IMR-90 (cell line): Measurements from ENCODE around the gene SEC31B.

ENCODE experiments used
- MXI1 ChIP-seq: IDR thresholded peaks from 2 replicates; pipeline ENCODE4 v1.6.1; 2012; ENCODE audit warnings: low read depth, mild to moderate bottlenecking, low read length, moderate library complexity, borderline replicate concordance
- NFE2L2 ChIP-seq: fragments of 150-350 bp; IDR thresholded peaks from 2 replicates; pipeline ENCODE4 v1.6.1; 2016; ENCODE audit warnings: low read depth, mild to moderate bottlenecking, low read length
- POLR2A ChIP-seq: IDR thresholded peaks from 2 replicates; pipeline ENCODE4 v1.6.1; 2012; ENCODE audit warnings: mild to moderate bottlenecking, low read depth, low read length
- TF ChIP-seq, protein P1 (sequence below): conservative IDR thresholded peaks from 2 replicates; pipeline ENCODE4 v1.5.1; 2012; ENCODE audit warnings: mild to moderate bottlenecking, low read depth, low read length, improper control_type of control experiment
- TF ChIP-seq, protein P2 (sequence below): fragments of 150-350 bp; IDR thresholded peaks from 2 replicates; pipeline ENCODE4 v1.6.1; 2016; ENCODE audit warnings: low read depth, mild to moderate bottlenecking, low read length, moderate library complexity, borderline replicate concordance
- TF ChIP-seq, protein P3 (sequence below): fragments of 150-350 bp; IDR thresholded peaks from 2 replicates; pipeline ENCODE4 v1.6.1; 2017; ENCODE audit warnings: mild to moderate bottlenecking, antibody characterized with exemption, low read length, low read depth

DNA sequence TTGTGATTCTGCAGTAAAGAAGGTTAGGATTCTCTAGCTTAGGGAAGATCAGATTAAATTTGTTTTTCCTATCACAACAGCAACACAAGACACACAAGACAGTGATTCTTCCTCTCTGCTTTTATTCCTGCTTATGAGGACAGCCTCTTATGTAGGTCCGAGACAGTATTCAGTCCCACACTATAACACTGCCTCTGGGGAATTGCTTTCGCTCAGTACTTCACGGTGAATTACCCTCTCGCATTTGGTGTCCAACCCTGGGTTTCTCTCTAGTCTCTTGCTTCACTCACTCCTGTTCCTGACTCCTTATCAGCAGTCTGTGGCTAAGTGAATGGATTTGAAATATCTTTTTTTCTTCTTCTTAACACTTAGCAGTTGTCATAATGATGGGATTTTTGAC, 17.8 kb upstream of the SEC31B start:
- TF ChIP-seq, protein P1, sequence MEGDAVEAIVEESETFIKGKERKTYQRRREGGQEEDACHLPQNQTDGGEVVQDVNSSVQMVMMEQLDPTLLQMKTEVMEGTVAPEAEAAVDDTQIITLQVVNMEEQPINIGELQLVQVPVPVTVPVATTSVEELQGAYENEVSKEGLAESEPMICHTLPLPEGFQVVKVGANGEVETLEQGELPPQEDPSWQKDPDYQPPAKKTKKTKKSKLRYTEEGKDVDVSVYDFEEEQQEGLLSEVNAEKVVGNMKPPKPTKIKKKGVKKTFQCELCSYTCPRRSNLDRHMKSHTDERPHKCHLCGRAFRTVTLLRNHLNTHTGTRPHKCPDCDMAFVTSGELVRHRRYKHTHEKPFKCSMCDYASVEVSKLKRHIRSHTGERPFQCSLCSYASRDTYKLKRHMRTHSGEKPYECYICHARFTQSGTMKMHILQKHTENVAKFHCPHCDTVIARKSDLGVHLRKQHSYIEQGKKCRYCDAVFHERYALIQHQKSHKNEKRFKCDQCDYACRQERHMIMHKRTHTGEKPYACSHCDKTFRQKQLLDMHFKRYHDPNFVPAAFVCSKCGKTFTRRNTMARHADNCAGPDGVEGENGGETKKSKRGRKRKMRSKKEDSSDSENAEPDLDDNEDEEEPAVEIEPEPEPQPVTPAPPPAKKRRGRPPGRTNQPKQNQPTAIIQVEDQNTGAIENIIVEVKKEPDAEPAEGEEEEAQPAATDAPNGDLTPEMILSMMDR: no peak
- TF ChIP-seq MXI1 (no peak), NFE2L2 (no peak), POLR2A (no peak)
- TF ChIP-seq, protein P2, sequence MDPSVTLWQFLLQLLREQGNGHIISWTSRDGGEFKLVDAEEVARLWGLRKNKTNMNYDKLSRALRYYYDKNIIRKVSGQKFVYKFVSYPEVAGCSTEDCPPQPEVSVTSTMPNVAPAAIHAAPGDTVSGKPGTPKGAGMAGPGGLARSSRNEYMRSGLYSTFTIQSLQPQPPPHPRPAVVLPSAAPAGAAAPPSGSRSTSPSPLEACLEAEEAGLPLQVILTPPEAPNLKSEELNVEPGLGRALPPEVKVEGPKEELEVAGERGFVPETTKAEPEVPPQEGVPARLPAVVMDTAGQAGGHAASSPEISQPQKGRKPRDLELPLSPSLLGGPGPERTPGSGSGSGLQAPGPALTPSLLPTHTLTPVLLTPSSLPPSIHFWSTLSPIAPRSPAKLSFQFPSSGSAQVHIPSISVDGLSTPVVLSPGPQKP: no peak
- TF ChIP-seq, protein P3, sequence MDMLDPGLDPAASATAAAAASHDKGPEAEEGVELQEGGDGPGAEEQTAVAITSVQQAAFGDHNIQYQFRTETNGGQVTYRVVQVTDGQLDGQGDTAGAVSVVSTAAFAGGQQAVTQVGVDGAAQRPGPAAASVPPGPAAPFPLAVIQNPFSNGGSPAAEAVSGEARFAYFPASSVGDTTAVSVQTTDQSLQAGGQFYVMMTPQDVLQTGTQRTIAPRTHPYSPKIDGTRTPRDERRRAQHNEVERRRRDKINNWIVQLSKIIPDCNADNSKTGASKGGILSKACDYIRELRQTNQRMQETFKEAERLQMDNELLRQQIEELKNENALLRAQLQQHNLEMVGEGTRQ: no peak
